SIG-M5 treated with dmso at 0.1 percent for 504 hours (cell line): ENCODE results near the gene CDK3.
"Not testable (repeated sequence)": the region's sequence is repeated elsewhere in the genome, so short reads cannot be mapped to it uniquely, and the experiment has no call there.

Experiments used
- DNase-seq: peaks from one replicate; lab custom pipeline; 2025; ENCODE audit not compliant: unreplicated experiment; lab: John Stamatoyannopoulos, UW

CDK3 gene

DNA sequence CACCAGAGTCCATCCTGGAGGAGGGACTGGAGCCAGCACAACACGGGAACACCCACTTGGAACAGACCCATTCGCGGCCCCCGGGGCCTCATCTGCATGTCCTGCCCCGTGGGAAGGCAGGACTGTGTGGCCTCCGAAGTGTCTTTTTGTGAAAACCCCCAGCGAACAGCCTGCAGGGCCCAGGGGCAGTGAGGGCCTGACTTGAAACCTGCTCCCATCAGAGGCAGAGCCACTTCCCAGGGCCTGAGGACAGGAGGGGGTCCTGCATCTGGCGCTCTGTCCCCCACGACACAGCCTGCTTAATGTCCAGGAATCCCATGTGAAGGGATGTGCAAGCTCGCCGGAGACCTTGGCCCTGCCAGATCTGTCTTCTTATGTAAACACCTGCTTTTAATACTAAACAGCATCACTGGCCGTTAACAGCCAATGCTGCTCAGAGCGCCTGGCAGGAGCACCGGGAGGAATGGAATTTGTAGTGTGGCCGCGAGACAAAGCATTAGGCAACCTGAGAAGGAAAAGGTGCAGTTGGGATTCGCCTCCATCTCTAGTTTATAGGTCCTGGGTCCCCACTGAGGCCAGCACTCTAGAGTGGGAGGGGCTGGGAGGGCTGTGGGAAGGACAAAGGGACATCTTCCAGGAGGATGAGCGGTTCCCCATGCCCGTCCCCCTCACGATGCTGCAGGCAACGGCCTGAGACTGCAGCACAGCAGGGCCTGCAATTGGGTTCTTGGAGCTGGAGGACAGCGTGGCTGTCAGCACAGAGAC is 36.0 kb downstream of the CDK3 start:
- no peak for DNase-seq

DNA sequence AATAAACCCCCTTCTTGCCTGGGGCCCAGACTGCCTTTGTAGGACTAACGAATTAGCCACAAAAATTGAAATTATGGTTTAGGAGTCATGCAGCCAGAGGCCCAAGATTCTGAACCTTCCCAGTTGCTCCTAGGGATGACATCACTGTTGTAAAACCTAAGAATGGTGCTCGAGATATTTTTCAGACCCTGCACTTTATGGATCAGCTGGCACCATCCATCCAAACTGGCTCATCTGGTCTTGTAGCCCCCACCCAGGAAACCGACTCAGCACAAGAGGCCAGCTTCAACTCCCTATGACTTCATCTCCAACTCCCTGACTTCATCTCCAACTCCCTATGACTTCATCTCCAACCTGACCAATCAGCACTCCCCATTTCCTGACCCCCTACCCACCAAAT is 37.4 kb downstream of the CDK3 start:
- DNase-seq = no peak

DNA sequence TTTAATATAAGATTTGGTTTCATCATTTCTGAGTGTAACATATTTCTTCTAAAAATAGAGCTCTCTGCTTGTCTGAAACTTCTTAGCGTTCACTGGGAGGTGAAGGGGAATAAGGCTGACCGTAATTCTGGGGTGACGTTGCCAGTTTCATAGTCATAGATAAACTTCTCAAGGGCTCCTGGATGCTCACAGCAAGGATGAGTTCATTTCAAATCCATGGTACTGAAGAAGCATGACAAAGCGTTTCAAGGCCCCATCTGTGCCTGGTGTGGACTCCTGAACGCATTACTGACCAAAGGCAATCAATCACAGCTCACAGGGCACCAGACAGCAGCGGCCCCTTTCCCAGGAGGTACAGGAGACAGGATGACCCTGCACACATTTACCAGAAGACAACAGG is 38.5 kb downstream of the CDK3 start:
- no peak for DNase-seq

DNA sequence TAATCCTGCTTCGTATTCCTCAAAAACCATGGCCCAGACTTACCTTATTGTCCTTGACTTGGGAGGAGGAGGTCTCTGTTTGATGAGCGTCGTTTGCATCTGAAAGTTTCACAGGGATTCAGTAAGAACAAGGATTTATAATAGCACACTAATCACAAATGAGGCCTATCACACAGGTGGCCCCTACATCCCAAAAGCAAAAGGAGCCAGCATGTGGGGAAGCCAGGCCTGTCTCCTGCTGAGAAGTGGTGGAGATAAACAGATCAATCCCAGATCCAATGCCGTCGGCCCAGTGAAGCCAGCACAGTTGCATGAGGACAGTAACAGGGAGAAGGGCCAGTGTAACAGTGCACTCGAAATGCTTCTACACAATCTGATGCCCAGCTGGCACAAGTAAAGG is 39.7 kb downstream of the CDK3 start:
- no peak for DNase-seq

DNA sequence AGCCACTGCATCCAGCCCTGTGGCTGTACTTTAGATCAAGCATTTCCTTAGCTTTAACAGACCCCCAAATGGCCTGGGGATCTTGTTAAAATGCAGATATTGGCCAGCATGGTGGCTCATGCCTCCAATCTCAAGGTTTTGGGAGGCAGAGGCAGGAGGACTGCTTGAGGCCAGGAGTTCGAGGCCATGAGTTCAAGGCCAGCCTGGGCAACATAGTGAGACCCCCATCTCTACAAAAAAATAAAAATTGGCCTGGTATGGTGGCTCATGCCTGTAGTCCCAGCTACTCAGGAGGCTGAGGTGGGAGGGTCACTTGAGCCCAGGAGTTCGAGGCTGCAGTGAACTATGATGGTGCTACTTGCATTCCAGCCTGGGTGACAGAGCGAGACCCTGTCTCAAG is 42.2 kb downstream of the CDK3 start:
- not testable (repeated sequence) for DNase-seq

DNA sequence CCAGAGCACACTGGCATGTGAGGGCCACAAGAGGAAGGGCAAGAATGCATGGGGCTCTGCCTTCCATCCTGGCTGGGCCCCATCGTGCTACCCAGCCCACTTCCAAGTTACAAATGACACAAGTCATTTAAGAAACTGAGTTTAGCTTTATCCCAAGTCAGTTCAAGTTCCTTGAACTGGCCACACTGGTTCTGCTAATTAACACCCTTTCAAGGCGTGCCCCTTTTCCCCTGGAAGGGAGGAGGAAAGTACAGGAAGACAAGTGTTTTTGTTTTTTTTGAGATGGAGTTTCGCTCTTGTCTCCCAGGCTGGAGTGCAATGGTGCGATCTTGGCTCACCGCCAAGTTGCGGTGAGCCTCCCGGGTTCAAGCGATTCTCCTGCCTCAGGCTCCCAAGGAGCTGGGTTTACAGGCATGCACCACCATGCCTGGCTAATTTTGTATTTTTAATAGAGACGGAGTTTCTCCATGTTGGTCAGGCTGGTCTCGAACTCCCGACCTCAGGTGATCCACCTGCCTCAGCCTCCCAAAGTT is 43.9 kb downstream of the CDK3 start:
- DNase-seq = not testable (repeated sequence)

DNA sequence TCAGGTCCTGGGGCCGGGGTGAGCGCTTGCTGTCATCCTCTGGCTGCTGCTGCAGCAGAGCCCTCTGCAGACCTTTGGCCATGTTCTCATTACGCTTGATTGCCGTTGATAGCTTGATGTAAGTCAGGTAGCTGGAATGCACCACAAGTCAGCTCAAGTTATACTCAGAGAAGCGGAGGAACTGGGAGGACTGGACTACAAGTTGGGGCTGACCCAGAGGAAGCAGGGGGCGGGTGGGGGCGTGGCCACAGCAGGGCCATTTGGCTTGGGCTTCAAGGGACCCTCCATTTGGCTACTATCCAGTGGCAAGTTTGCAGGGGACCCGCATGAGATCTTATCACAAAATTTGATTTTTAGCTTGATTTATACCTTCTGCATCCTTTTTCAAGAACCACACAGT is 45.4 kb downstream of the CDK3 start:
- DNase-seq = no peak

DNA sequence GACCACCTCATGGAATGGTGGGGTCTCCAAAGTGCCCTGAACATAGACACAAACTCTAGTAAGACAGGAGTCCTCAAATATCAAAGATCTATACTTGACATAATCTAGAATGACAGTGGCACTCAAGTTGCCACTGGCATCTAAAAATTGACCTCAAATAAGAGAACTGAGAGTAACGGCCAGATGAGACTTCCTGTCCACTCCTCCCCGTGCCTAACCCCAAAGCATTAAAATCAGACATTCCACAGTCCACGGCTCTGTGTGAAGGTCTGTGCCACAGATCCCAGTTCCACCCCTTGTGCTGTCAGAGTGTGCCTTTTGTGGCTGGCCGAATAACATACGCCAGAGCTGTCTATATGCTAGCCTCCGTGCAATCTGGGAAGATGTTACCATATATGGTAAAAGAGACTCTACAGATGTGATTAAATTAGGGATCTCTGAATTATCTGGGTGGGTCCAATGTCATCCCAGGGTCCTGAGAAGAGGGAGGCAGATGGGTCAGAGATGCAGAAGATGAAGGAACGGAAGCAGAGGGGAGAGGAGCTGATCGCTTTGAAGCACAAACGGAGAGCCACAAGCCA is 47.5 kb downstream of the CDK3 start:
- no peak for DNase-seq

DNA sequence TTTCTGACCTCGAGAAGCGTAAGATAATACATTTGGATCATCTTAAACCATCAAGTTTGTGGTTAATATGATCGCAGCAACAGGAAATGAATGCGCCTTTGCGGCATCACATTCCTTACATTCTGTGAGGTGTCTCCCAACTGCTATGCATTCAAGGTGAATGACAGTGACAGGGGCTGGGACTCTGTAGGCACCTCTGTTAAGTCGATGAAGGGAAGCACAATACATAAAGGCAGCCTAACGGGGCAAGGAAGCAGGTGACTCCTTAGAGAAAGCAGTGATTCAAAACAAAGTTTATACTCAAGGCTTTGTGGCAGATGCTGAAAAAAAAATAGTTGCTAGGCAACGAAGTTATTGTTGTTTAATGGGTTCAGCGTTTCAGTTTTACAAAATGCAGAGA is 48.1 kb downstream of the CDK3 start:
- DNase-seq = no peak

DNA sequence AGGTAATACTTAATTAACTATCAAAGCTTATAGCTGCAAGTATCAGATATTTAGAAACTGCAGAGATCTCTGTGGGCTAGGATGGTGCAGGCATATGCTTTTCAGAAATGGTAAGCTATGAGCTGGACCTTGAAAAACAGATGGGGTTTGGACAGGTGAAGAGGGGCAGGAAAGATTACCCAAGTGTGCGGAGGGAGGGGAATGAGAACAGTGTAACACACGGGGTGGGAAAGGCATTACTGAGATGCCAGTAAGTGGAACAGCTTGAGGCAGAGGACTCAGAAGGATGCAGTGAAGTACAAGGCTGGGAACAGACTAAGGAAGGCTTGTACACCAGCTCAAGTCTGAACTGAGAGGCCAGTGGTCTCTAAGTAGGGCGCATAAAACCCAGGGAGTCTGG is 48.6 kb downstream of the CDK3 start:
- no peak for DNase-seq

DNA sequence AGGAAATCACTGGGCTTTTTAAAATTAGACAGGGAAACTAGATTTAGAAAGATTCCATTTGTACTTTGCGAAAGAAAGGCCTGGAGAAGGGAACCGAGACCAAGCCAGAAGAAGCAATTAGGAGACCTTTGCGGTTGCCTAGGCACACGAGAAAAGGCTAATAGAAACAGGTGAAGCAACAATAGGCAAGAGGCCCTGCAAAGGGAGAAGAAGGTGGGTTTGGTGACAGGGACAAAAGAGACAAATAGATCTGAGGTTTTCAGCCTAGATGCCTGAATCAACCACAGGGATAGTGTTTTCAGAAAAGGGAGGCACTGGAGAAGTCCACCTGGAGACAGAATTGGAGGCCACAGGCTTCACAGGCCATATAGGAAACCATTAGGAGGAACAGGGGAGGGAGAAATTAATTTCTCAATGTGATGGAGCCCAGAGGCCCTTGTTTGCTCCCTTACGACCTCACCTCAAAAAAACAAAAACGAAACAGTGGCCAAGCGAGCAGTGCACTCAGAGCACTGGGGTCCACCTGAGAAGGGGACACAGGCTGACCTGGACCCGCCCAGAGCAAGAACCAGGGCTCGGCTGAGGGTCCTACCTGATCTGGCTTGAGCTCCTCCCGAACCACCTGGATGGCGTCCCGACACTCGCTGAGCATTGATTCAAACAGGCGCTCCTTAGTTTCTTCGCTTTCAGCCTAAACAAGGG is 49.3 kb downstream of the CDK3 start:
- no peak for DNase-seq

DNA sequence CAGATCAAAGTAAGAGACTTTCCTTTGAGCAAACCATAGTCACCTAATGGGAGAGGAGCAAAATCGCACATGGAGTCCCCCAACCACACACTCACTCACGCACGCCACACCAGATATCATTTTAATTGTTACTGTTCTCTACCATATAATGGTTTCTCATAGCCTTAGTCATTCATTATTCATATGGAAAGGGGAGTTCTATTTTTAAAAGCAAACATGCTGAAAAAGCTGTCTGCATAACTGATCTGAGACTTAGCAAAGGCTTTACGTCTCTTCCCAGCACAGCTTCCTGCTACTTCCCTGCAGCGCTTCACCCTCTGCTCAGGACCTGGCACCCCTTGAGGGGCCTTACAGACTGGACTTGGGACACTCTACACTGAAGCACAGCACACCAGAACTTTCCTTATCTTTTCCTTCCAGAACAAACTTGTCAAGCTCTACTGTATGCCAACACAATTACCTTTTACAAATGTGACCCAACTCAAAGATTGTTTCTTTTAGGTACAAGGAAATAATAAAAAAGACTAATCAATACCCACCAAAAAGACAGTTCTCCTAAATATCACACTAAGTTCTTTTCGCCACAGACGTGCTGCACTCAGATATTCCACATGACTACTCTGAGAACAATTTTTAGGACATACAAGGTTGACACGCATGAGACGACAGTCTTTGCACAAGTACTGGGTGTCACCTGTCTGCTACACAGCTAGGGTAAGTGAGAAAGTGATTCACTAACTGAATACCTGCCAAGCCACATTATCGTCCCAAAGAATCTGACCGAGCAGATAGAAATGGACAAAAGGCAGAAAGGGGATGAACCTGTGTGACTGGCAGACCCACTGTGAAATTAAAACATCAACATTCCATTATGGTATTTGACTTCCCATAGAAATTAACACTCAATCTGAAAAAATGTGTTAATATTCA is 50.1 kb downstream of the CDK3 start:
- DNase-seq = no peak

DNA sequence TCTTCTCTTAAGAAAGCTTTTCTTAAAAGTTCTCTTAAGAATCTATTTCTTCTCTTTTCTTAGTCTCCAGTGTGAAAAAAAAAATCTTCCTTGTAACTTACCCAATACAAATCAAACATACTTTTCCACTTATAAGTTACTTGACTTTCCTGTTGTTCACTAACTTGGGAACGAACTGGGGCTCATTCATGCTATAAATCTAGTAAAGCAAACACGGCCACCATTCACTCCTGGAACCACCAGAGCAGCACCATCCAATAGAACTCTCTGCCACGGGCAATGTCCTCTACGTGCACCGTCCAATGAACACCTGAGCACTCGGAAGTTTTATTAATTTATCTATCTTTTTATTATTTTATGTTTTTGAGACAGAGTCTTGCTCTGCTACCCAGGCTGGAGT is 50.9 kb downstream of the CDK3 start:
- DNase-seq = no peak

DNA sequence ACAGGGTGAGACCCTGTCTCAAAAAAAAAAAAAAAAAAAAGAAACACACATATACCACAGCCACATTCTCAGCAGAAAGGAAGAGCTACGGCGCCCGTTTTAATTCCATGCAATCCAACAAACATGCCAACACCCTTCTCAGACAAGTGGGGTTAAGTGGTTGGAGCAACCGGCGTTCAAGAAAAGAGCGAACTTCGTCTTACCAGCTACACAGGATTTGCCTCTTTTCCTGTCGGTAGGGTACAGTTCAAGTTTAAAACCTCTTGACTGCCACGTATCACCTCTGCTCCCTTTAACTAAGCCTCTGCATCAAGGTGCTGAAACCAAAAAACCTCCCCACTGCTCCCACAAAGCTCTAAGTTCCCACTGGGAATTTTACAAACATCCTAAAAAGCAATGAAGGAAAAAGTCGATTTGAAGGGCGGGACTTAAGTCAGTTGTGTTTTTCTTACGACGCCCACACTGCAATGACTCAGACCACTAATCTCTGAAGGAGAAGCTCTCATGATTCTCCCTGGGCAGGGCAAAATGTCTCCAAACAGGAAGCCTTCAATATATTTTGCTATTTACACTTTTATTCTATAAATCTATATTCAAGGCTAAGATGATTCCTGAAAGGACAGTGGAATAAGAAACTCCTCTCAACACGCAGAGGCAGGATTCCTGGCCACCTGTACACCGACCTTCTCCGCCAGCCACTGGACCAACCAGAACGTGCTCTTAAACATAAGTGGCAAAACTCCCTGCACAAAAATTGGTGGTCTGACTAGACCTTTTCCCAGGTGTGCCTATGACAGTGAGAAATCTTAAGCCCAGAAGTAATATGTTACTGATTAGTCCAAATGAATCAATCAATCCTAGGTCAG is 52.8 kb downstream of the CDK3 start:
- DNase-seq = no peak

DNA sequence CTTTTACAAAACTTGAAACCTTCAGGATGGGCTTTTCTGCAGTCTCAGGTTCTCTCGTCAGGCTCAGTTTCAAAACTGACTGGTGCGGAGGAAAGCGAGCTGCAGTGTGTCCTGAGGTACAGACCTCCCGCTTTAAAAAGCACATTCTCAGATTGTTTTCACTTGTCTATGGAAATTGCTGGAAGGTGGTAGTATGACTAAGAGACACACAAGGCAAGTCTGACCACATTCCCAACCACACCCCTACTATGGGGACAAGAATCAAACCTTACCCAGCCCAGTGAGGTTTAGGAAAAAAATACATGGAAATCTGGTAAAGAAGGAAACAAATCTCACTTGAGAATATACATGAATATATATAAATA is 53.4 kb downstream of the CDK3 start:
- DNase-seq = no peak
